ENCODE results near the gene CEP70.
"Not testable (repeated sequence)": the region's sequence is repeated elsewhere in the genome, so short reads cannot be mapped to it uniquely, and the experiment has no call there.

The CEP70 gene, protein sequence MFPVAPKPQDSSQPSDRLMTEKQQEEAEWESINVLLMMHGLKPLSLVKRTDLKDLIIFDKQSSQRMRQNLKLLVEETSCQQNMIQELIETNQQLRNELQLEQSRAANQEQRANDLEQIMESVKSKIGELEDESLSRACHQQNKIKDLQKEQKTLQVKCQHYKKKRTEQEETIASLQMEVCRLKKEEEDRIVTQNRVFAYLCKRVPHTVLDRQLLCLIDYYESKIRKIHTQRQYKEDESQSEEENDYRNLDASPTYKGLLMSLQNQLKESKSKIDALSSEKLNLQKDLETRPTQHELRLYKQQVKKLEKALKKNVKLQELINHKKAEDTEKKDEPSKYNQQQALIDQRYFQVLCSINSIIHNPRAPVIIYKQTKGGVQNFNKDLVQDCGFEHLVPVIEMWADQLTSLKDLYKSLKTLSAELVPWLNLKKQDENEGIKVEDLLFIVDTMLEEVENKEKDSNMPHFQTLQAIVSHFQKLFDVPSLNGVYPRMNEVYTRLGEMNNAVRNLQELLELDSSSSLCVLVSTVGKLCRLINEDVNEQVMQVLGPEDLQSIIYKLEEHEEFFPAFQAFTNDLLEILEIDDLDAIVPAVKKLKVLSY

DNA sequence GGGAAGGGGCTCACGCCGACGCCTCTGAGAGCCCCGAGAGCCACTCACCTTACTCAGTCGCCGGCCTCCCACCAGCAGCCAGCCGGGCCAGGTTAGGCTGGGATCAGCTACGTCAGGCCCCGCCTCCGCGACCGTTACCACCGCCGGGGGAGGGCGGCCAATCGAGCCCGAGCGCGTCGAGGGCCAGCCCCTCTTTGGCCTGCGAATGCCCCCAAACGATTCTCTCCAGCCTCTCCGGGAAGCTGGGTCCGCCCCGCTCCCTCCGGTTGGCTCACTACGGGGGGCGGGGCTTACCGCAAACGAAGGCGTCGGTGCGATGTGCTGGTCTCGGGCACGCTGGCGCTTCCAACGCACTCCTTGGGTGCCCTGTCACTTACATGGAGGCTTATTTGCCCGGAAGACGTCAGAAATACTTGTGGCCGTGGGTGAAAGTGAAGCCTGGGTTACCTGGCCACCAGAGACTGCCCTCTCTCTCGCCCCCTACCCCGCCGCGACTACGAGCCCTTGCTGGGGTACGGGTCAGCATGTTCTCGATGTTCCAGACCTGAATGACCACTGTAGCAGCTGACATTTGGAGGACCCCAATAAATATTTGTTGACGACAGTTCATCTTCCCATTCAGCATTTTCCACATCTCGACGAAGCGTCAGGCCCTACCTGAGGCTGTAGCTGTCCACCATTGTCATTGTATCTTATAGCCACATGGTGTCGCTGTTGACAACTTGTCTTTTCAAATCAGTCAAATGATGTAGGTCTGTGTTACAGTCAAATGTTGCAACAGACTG lies at the start of gene CEP70:
Gene CEP70, minus strand, starts transcription at position 111 of the 785 bp plus-strand sequence. CDS start 21,333 bp downstream, outside the sequence.
- DNase-seq: peak; percentile 96

DNA sequence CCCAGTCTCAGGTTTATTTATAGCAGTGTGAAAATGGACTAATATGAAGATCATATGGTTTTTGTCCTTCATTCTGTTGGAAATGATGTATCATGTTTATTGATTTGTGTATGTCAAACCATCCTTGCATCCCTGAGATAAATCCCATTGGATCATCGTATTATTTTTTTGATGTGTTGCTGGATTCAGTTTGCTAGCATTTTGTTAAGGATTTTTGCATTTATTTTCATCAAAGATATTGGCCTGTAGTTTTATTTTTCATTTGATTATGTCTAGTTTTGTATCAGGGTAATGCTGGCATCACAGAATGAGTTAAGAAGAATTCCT lies 48.8 kb upstream of the CEP70 start:
- no peak for DNase-seq

DNA sequence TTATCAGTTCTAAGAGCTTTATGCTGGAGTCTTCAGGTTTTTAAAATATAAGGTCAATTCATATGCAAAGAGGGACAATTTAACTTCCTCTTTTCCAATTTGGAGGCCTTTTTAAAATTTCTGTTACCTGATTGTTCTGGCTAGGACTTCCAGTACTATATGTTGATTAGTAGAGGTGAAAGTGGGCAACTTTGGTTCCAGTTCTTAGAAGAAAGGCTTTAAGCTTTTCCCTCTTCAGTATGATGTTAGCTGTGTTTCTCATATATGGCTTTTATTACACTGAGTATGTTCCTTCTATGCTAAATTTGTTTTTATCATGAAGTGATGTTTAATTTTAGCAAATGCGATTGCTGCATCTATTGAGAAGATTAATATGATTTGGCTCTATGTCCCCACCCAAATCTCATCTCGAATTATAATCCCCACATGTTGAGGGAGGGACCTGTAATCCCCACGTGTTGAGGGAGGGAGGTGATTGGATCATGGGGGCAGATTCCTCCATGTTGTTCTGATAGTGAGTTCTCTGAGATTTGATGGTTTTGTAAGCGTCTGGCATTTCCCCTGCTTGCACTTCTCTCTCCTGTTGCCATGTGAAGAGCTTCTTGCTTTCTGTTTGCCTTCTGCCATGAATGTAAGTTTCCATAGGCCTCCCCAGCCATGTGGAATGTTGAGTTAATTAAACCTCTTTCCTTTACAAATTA lies 48.3 kb upstream of the CEP70 start:
- DNase-seq: no peak

DNA sequence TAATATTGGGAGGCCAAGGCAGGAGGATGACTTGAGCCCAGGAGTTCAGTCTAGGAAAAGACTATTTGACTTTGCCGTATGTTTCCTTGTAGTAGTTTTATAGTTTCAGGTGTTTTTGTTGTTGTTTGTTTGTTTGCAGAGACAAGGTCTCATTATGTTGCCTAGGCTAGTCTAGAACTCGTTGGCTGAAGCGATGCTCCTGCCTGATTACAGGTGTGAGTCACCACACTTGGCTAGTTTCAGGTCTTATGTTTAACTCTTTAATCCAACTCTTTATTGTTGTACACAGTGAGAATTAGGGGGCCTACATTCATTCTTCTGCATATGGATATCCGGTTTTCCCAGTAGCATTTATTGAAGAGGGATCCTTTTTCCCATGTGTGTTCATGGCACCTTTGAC lies 46.5 kb upstream of the CEP70 start:
- no peak for DNase-seq

DNA sequence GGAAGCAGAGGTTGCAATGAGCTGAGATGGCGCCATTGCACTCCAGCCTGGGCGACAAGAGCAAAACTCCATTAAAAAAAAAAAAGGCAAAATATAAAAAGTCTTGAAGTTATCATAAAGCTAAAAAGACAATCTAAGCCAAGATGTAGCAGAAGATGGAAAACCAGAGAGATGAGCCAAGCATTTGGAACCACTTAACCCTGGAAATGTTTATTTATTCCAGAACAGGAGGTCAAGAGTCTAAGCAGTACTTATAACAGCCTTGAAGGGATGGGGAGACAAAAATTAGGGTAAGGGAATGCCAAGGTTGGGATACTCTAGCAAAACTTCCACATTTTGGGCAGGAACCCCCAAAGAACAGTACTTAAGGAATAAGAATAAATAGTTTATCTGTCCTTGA lies 44.6 kb upstream of the CEP70 start:
- no peak for DNase-seq

DNA sequence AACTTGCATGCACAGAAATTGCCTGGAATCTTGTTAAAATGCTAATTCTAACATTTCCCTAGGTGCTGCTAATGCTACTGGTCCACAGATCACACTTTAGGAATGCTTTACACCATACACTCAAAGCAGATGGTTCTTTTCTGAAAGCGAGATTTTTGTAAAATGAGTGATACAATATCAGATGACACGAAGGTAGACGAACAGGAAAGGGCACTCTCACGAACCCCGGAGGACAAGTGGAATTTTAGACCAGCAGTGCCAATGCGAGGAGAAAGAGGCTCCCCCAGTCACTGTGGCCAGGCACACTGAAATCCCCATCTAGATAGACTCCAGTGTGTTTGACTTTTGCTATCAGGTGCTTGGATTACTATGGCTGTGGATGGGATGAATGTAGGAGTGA lies 35.5 kb upstream of the CEP70 start:
- DNase-seq: no peak

DNA sequence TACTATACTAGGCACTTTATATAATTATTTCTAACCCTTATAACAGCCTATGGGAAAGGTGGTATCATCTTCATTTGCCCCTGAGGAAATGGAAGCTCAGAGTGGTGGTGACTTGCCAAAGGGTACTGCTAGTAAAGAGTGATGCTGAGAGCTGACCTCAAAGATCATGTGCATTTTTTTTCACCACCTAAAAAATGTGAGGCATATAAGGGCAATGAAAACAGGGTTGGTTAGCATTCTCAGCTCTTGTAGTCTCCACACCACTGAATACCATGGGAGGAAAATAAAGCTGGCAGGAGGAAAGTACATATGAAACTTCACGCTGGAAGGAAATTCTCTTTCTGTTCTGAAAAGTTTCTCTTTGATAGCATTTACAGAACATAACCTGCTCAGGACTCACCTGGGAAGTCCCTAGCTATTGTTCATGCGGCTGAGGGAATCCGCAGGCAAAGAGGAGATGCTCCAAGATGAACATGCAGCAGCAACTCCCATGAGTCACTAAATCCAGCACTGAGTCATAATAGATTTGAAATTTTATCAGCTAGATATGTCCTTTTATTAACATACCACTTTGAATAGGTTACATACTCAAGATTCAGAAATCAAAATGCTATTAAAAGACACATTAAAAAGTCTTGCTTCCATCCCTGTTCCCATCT lies 31.8 kb upstream of the CEP70 start:
- no peak for DNase-seq

DNA sequence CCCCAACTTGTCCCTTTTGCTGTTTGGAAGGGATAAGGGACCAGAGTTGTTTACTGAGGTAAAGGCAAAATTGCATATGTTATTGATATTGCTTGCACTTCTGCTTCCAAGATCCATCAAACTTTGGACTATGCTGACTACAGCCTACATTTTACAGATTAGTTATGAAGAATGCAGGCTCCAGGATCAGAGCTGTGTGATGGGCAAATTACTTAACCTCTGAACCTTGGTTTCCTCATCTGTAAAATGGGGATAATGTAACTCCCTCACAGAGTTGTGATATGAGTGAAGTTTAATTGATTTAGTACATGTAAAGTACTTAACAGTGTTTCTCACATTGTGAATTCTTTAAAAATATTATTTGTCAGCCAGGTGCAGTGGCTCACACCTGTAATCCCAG lies 30.5 kb upstream of the CEP70 start:
- DNase-seq: no peak

DNA sequence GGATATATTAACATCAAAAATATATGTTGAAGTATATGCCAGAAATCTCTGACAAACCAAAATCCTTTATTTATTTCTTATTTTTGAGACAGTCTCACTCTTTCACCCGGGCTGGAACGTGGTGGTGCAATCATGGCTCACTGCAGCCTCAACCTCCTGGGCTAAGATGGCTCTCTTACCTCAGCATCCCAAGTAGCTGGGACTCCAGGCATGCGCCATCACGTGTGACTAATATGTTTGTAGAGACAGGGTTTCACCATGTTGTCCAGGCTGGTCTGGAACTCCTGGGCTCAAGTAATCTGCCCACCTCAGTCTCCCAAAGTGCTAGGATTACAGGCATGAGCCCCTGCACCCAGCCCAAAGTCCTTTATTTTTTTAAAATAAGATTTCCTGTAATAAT lies 26.4 kb upstream of the CEP70 start:
- DNase-seq: no peak

DNA sequence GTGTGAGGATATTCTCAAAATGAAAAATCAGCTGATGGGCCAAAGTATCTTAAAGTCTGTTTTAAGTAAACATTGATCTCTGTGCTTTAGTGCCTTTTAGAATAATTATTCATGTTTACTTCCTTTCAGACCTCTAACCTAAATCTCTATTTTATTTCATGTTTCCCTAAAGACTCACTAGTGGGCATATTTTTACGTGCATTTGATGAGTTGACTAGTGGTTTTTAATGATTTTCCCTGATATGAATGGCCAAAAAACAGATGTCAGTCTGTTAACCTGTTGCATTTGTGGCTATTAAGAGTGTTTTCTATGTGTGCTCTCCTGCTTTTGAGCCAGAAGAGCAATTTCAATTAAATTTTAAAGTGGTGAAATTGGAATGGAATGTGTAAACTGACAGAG lies 21.4 kb upstream of the CEP70 start:
- DNase-seq: no peak

DNA sequence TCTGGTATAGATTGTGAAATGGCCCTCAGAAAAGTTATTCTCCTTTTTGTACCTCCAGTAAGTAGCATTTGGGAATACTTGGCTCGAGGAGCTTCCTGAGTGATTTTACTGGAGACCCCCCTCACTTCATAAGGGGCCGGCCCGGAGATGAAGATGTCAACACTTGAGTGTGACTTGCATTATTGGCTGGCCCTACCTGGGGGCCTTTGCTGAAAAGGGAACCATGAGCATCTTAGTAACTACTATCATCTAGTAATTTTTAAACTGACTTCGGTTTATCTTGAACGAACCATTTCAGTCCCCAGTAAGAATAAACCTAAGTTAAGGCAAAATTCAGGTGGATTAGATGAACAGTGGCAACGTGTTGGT lies 15.8 kb upstream of the CEP70 start:
- DNase-seq: no peak

DNA sequence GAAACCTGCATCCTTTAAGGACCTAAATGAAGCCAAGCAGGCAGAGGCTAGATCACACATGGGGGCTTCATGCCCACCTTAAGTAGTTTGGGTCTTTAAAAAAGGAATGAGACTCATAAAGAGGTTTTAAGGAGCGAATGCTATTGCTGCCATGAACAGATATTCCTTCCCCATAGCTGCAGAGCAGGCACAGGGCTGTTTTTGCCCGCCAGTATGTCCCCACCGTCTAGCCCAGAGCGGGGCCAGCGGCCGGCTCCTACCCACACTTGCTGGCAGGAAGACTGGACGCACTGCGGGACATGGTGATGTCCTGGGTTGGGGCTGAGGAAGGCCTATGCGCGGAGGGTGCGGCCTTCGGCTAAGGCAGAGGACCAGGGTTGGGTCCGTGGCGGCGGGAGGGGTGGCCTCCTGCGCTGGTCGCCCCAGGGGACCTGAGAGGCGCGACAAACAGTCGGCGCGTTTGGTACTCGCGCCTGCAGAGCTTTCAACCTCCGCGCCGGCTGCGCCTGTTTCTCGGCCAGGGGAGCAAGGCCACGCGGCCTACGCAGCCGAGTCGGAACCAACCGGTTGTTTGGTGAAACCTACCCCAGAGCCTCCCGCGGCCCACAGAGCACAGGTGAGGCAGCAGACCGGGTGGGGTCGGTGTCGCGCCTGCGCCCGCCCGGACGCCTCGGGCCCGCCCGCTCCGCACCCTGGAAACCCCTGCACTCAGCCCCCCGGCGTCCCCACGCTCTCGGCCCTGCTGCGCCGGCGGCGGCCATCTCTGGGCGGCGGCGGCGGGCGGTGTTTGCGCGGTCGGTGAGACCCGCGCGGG lies 14.5 kb upstream of the CEP70 start, which contains the start of gene FAIM:
Gene FAIM, plus strand, starts transcription at position 450 of the 814 bp plus-strand sequence. CDS start 10,956 bp downstream, outside the sequence.
- no peak for DNase-seq

DNA sequence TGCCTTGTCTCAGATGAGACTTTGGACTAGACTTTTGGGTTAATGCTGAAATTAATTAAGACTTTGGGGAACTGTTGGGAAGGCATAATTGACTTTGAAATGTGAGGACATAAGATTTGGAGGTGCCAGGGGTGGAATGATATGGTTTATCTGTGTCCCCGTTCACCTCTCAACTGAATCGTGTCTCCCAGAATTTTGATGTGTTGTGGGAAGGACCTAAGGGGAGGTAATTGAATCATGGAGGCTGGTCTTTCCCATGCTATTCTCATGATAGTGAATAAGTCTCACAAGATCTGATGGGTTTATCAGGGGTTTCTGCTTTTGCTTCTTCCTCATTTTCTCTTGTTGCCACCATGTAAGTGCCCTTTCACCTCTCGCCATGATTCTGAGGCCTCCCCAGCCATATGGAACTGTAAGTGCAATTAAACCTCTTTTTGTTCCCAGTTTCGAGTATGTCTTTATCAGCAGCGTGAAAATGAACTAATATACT lies 10.1 kb upstream of the CEP70 start:
- DNase-seq: not testable (repeated sequence)

DNA sequence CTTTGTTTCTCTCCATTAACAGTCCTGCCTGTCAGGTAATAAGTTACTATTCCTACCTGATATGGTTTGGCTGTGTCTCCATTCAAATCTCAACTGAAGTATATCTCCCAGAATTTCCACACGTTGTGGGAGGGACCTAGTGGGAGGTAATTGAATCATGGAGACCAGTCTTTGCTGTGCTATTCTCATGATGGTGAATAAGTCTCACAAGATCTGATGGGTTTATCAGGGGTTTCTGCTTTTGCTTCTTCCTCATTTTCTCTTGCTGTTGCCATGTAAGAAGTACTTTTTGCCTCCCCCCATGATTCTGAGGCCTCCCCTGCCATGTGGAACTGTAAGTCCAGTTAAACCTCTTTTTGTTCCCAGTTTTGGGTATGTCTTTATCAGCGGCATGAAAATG lies 7.6 kb upstream of the CEP70 start:
- not testable (repeated sequence) for DNase-seq

DNA sequence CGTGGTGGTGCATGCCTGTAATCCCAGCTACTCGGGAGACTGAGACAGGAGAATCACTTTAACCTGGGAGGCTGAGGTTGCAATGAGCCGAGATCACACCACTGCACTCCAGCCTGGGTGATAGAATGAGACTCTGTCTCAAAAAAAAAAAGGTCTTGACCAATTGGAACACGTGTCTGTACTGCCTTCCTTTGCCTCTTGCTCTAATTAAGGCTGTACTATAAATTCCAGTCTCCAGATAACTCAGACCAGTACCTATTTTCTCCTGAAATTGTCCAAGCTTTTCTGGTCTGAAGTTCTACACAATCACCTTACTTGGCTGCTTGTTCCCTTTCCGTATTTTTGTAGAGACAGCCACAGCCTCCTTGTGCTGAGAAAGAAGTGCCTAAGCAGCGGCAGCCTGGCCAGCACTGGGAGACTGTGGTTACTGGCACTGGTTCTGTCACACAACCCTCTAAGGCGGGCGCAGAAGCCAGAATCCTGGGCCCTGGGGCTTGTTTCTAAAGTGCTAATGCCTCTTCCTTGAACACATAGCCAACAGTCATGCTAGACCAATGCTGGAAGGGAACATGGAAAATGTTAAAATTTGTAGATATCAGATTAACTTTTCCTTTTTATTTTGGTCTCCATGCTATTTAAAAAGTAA lies 6.2 kb upstream of the CEP70 start:
- DNase-seq: no peak

DNA sequence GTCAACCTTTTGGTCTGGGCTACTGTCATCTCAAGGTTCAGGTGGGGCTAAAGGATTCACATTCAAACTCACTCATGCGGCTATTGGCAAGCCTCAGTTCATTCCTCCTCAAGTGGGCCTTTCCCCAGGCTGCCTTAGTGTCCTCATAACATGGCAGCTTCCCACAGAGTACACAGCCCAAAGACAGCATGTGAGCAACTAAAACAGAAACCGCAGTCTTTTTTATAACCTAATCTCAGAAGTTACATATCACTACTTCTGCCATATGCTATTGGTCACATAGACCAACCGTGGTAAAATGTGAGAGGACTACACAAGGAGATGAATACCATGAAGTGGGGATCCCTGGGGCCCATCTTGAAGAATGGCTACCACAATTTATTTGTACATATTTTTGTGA lies 4.5 kb upstream of the CEP70 start:
- no peak for DNase-seq

DNA sequence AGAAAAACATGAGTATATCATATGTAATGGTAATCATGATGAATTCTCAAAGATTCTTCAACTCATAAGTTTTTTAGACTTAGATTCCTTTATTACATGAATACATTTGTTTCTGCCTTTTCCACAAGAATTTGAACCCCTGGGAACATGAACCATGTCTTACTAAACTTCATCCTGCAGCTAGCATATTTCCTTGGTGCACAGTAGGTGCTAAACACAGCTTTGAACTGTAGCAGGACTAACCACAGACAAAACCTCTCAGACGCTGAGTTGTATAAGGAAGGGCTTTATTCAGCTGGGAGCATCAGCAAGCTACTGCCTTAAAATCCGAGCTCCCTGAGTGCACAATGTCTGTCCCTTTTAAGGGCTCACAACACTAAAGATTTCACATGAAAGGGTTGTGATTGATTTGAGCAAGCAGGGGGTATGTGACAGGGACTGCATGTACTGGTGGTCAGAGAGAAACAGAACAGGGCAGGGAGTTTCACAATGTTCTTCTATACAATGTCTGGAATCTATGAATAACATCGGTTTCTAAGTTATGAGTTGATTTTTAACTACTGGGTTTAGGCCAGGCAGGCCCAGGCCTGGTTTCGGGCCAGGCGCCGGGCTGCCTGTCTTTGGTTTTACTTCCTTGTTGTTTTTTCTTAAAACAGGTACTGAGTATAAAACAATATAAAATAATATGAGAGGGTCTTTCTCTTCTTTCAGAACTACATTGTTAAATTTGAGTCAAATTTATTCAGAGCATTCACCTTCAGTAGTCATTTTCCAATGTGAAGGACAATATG lies 3.3 kb upstream of the CEP70 start:
- DNase-seq: not testable (repeated sequence)

DNA sequence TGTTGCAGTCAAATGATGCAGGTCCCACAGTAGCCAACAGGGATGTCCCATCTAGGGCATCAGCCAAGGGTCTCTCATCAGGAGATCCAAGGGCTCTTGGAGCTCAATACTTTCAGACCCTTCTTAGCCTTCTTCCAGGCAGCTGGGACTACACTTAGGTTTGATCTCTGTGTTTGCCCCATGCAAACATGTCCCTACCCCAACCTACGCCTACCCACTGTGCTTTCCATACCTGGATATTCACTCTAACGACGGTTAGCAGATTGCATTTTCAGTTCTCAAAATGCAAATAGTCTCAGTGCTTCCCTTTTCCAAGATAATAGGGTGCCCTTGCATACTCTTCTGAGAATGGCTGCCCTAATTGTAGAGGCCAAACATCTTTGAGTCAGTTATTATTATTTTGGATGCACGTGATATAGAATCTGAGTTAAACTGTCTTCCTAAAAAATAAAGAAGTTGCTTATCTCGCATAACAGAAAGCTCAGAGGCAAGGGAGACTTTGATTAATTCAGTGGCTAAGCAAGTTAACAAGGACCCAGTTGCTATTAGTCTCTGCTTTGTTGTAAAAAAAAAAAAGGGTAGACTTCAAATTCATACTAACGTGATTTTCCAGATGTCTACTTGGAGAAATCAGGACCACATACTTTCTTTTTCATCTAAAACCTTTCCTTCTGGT lies 1.0 kb upstream of the CEP70 start:
- no peak for DNase-seq

DNA sequence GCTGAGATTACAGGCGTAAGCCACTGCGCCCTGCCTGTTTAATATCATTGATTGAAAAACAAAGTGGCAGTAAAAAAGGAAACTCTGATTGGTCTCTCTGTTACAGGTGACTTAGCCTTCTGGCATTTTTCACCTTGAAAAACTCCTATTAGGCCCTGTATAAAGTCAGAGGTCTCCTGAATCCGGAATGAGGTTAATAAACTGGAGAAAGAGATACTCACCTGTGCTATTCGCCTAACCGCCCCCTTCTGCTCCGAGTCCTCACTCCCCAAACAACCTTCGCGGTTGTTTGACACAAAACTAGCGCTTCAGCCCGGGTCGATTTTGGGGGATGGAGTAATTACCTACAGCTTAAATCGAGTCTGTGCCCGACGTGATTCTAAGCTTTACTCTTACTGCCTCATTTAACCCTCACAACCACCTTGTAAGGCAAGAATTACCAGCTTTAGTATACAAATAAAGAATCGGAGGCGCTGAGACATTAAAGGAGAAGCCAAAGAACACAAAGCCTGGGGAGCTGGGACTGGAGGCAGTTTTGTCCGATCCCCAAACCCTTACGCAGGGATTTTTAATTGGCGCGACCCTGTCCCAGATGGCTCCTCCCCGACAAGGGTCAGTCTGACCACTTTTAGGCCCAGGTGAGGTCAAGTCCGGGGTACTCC lies 441 bp downstream of the CEP70 start:
- no peak for DNase-seq

All from activated effector memory CD4-positive, alpha-beta T cell treated with anti-CD3 and anti-CD28 coated beads, Interleukin-2, amount 50 U/mL, for 16 hours (primary cell).